Panc1 (cell line): ENCODE data around the gene MPZL1. TPM values are rescaled to one million over a fixed set of nuclear protein-coding genes. Genes with fewer than 3 reads are reported as not detected.

Source experiments
- ATAC-seq: fragments of 200-7000 bp; cut with Tn5 transposase; 2 replicates; pipeline ENCODE4 v1.9.1; 2020; ENCODE audit warnings: mild to moderate bottlenecking, moderate library complexity
- BruUV-seq: library from RNA; stranded (reverse); fragments of 400-500 nt; replicated peaks from 2 replicates; lab custom pipeline; 2021; lab: Mats Ljungman, UMichigan
- CTCF ChIA-PET: fragments of 300-600 bp; sonication (Branson Sonifier 250); formaldehyde crosslinking; loops from one replicate; lab custom pipeline; 2022; ENCODE audit warnings: antibody characterized with exemption; lab: Charles Lee
- POLR2A ChIA-PET: fragments of 300-600 bp; sonication (Branson Sonifier 250); formaldehyde crosslinking; loops from one replicate; lab custom pipeline; 2022; ENCODE audit warnings: antibody characterized with exemption; lab: Charles Lee
- DNase-seq: peaks from one replicate; pipeline ENCODE4 v3.0.0-alpha.2; 2010; ENCODE audit warnings: low read depth, low spot score
- H3K27ac ChIP-seq: 2 replicates; pipeline ENCODE4 v1.5.1; 2011; ENCODE audit warnings: mild to moderate bottlenecking, low read length, inconsistent platforms
- H3K27me3 ChIP-seq: fragments of 200-500 bp; sonication (Bioruptor generic); 2 replicates; pipeline ENCODE4 v1.6.0; 2014; ENCODE audit warnings: low read length, inconsistent platforms; ENCODE audit not compliant: control insufficient read depth, insufficient read depth
- H3K36me3 ChIP-seq: fragments of 200-500 bp; sonication (Bioruptor generic); 2 replicates; pipeline ENCODE4 v1.5.1; 2014; ENCODE audit warnings: inconsistent platforms, mild to moderate bottlenecking, low read length, moderate library complexity; ENCODE audit not compliant: control insufficient read depth, insufficient read depth
- H3K4me1 ChIP-seq: 2 replicates; pipeline ENCODE4 v1.5.1; 2011; ENCODE audit warnings: inconsistent platforms, mild to moderate bottlenecking, low read length, moderate library complexity; ENCODE audit not compliant: control insufficient read depth, insufficient read depth
- H3K4me3 ChIP-seq, 2 experiments: 2 replicates each; pipeline ENCODE4 v1.5.1; 2011 to 2012; ENCODE audit warnings: low read depth in 2 of 2, low read length in 2 of 2, mild to moderate bottlenecking in 2 of 2, inconsistent platforms in 1 of 2, moderate library complexity in 1 of 2
- H3K9me3 ChIP-seq: fragments of 200-500 bp; sonication (Bioruptor generic); 2 replicates; pipeline ENCODE4 v1.5.1; 2014; ENCODE audit warnings: low read depth, mild to moderate bottlenecking, inconsistent platforms, low read length, moderate library complexity; ENCODE audit not compliant: control insufficient read depth, insufficient read depth
- POLR2AphosphoS5 ChIP-seq: IDR thresholded peaks from 2 replicates; pipeline ENCODE4 v1.6.1; 2012; ENCODE audit warnings: mild to moderate bottlenecking, low read depth, low read length, moderate library complexity
- SIN3A ChIP-seq: IDR thresholded peaks from 2 replicates; pipeline ENCODE4 v1.6.1; 2012; ENCODE audit warnings: low read depth, mild to moderate bottlenecking, low read length, moderate library complexity, borderline replicate concordance; ENCODE audit not compliant: insufficient read depth
- TCF7L2 ChIP-seq: IDR thresholded peaks from 2 replicates; pipeline ENCODE4 v1.6.1; 2011; ENCODE audit warnings: mild to moderate bottlenecking, low read depth, low read length, inconsistent platforms
- in situ Hi-C: cut with HindIII; loops from 2 replicates; pipeline ENCODE4 v1.10.0; 2016; ENCODE audit warnings: low sequenced_read_pairs, low pct_unique_long_range_greater_than_20kb
- intact Hi-C: fragments of 100-400 bp; cut with micrococcal nuclease; formaldehyde crosslinking; loops from one replicate; pipeline ENCODE4 v1.10.0; 2022; ENCODE audit not compliant: unreplicated experiment
- total RNA-seq: library from RNA; stranded (reverse); gene quantifications from one replicate; pipeline ENCODE4 v1.2.1, GENCODE V29; 2021; ENCODE audit not compliant: unreplicated experiment
- TF ChIP-seq, protein P1 (sequence below), 2 experiments: IDR thresholded peaks; 2 replicates each; pipeline ENCODE4 v1.6.1; 2011 to 2012; ENCODE audit warnings: low read depth in 2 of 2, control low read depth in 1 of 2, low read length in 1 of 2, mild to moderate bottlenecking in 1 of 2, moderate library complexity in 1 of 2; ENCODE audit not compliant: insufficient read depth in 1 of 2
- TF ChIP-seq, protein P2 (sequence below): fragments of 450-650 bp; IDR thresholded peaks from 2 replicates; pipeline ENCODE4 v1.5.1; 2017; ENCODE audit warnings: mild to moderate bottlenecking

Gene MPZL1
- total RNA-seq, 1 experiment from 2014 or later = 72.0 TPM

DNA sequence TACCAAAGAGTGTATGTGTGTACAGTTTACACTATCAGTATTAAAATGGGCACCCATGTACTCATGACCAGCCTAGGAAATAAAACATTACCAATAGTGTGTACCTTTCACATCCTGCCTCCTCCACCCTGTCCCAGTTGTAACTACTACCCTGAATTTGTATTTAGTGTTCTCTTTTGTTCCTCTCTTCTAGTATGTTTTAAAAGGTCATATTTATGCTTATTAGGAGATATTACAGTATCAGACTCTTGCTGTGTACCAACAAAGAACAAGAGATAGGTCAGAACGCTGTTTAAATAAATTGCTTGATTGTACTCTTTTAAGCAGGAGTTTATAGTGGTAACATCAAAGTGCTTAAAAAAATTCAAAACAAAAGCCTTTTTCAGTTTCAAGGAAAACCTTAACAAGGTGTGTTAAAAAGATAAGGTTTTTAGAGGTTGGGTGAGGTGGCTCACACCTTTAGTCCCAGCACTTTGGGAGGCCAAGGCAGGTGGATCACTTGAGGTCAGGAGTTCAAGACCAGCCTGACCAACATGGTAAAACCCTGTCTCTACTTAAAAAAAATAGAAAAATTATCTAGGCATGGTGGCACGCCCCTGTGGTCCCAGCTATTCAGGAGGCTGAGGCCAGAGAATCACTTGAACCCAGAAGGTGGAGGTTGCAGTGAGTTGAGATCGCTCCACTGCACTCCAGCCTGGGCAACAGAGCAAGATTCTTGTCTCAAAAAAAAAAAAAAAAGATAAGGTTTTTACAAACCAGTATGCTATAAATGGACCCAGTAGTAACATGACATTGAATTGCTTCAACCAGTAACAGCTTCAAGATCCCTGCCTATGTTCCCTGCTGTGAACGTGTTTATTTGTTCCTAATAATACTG lies 35.9 kb downstream of the MPZL1 start:
- no peaks in the 10 kb centered on the region; the same call in 1 of the 2 replicates for H3K36me3 ChIP-seq
- POLR2A ChIA-PET = no interaction called here
- no peaks in the 10 kb centered on the region for H3K9me3 ChIP-seq
- CTCF ChIA-PET = no interaction called here
- in situ Hi-C loops (no loop called here), intact Hi-C loops (no loop called here)
- TF ChIP-seq, protein P1, sequence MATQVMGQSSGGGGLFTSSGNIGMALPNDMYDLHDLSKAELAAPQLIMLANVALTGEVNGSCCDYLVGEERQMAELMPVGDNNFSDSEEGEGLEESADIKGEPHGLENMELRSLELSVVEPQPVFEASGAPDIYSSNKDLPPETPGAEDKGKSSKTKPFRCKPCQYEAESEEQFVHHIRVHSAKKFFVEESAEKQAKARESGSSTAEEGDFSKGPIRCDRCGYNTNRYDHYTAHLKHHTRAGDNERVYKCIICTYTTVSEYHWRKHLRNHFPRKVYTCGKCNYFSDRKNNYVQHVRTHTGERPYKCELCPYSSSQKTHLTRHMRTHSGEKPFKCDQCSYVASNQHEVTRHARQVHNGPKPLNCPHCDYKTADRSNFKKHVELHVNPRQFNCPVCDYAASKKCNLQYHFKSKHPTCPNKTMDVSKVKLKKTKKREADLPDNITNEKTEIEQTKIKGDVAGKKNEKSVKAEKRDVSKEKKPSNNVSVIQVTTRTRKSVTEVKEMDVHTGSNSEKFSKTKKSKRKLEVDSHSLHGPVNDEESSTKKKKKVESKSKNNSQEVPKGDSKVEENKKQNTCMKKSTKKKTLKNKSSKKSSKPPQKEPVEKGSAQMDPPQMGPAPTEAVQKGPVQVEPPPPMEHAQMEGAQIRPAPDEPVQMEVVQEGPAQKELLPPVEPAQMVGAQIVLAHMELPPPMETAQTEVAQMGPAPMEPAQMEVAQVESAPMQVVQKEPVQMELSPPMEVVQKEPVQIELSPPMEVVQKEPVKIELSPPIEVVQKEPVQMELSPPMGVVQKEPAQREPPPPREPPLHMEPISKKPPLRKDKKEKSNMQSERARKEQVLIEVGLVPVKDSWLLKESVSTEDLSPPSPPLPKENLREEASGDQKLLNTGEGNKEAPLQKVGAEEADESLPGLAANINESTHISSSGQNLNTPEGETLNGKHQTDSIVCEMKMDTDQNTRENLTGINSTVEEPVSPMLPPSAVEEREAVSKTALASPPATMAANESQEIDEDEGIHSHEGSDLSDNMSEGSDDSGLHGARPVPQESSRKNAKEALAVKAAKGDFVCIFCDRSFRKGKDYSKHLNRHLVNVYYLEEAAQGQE (IDR thresholded peaks at IDR 0.05; ENCODE audit: insufficient read depth in 1 of 2, low read depth in 2 of 2, low read length in 1 of 2) = no peak
- TF ChIP-seq, protein P2, sequence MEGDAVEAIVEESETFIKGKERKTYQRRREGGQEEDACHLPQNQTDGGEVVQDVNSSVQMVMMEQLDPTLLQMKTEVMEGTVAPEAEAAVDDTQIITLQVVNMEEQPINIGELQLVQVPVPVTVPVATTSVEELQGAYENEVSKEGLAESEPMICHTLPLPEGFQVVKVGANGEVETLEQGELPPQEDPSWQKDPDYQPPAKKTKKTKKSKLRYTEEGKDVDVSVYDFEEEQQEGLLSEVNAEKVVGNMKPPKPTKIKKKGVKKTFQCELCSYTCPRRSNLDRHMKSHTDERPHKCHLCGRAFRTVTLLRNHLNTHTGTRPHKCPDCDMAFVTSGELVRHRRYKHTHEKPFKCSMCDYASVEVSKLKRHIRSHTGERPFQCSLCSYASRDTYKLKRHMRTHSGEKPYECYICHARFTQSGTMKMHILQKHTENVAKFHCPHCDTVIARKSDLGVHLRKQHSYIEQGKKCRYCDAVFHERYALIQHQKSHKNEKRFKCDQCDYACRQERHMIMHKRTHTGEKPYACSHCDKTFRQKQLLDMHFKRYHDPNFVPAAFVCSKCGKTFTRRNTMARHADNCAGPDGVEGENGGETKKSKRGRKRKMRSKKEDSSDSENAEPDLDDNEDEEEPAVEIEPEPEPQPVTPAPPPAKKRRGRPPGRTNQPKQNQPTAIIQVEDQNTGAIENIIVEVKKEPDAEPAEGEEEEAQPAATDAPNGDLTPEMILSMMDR = no peak
- TF ChIP-seq TCF7L2 (no peak), SIN3A (no peak), POLR2AphosphoS5 (no peak)
- no peak for DNase-seq
- H3K27me3 ChIP-seq = no peaks in the 10 kb centered on the region
- no peaks in the 10 kb centered on the region for H3K4me1 ChIP-seq
- no TSS peak for BruUV-seq
- H3K4me3 ChIP-seq = no peak overlapping the region
- no peak for ATAC-seq
- no peak overlapping the region for H3K27ac ChIP-seq

GRCh38 chr1:167761400-167761799 lies 39.6 kb downstream of the MPZL1 start:
- CTCF ChIA-PET = no interaction called here
- intact Hi-C loops = no loop called here
- DNase-seq = no peak

More at GRCh38 chr1:167761400-167761799, 39.6 kb downstream of the MPZL1 start:
- no peak overlapping the region for H3K27ac ChIP-seq
- no peaks in the 10 kb centered on the region for H3K27me3 ChIP-seq
- in situ Hi-C loops = no loop called here
- no peak overlapping the region for H3K4me3 ChIP-seq
- no TSS peak for BruUV-seq
- no peaks in the 10 kb centered on the region for H3K4me1 ChIP-seq
- no peaks in the 10 kb centered on the region for H3K9me3 ChIP-seq
- no peak for TF ChIP-seq POLR2AphosphoS5
- no peak for TF ChIP-seq SIN3A
- no peak for TF ChIP-seq TCF7L2
- TF ChIP-seq, protein P1 (IDR thresholded peaks at IDR 0.05; ENCODE audit: insufficient read depth in 1 of 2, low read depth in 2 of 2, low read length in 1 of 2) = no peak
- TF ChIP-seq, protein P2 = no peak
- H3K36me3 ChIP-seq = no peaks in the 10 kb centered on the region
- ATAC-seq = no peak
- POLR2A ChIA-PET = no interaction called here
